A549 (cell line): ENCODE data around the gene TMEM250. TPM values are rescaled to one million over a fixed set of nuclear protein-coding genes. Genes with fewer than 3 reads are reported as not detected.

Source experiments
- ATAC-seq, 2 experiments: fragments of 200-7000 bp in 1 of 2; fragments of >200 bp in 1 of 2; cut with Nextera tagmentation in 1 of 2; cut with Tn5 transposase in 1 of 2; 3 replicates each; pipeline versions ENCODE4 v1.8.0 to v1.9.1; 2018 to 2020; ENCODE audit warnings: mild to moderate bottlenecking in 1 of 2, moderate library complexity in 1 of 2
- CTCF ChIA-PET: fragments of 300-600 bp; sonication (Branson Sonifier 250); formaldehyde crosslinking; extraction: SDS; loops from one replicate; lab custom pipeline; 2021; ENCODE audit warnings: antibody characterized with exemption, inconsistent platforms; lab: Yijun Ruan, JAX
- POLR2A ChIA-PET: fragments of 350-600 bp; formaldehyde crosslinking; extraction: SDS; loops from one replicate; lab custom pipeline; 2021; ENCODE audit warnings: antibody characterized with exemption, inconsistent platforms; lab: Yijun Ruan, JAX
- DNase-seq, 2 experiments: peaks; one replicate each; pipeline versions ENCODE4 v3.0.0 to v3.0.0-alpha.2; 2011 to 2016; ENCODE audit warnings: low read depth in 1 of 2, low spot score in 1 of 2
- FAIRE-seq: peaks from 2 replicates; lab custom pipeline; 2011; peaks lifted over from hg19 to GRCh38; lab: Jason Lieb, UNC
- H3K27ac ChIP-seq, 2 experiments: fragments of >200 bp; sonication (Bioruptor Twin); formaldehyde crosslinking; 3 replicates each; pipeline ENCODE4 v1.5.1; 2016 to 2017
- H3K4me1 ChIP-seq: fragments of >200 bp; sonication (Bioruptor Twin); formaldehyde crosslinking; 3 replicates; pipeline ENCODE4 v1.6.1; 2016
- H3K4me2 ChIP-seq: fragments of >200 bp; sonication (Bioruptor Twin); formaldehyde crosslinking; 3 replicates; pipeline ENCODE4 v1.6.1; 2016
- H3K4me3 ChIP-seq: fragments of >200 bp; sonication (Bioruptor Twin); formaldehyde crosslinking; 3 replicates; pipeline ENCODE4 v1.5.1; 2016
- H3K9me3 ChIP-seq: fragments of >200 bp; sonication (Bioruptor Twin); formaldehyde crosslinking; 3 replicates; pipeline ENCODE4 v1.6.1; 2016
- CBX8 ChIP-seq: fragments of 200-600 bp; sonication (generic); IDR thresholded peaks from 2 replicates; pipeline ENCODE4 v1.6.1; 2016
- CTCF ChIP-seq: fragments of >200 bp; sonication (Bioruptor Twin); formaldehyde crosslinking; IDR thresholded peaks from 3 replicates; pipeline ENCODE4 v1.5.1; 2016
- EHF ChIP-seq: fragments of 250-450 bp; sonication (Bioruptor Pico); IDR thresholded peaks from 2 replicates; pipeline ENCODE4 v1.5.0; 2020; ENCODE audit warnings: mild to moderate bottlenecking
- EHMT2 ChIP-seq: fragments of 200-600 bp; sonication (generic); IDR thresholded peaks from 2 replicates; pipeline ENCODE4 v1.6.1; 2016; ENCODE audit warnings: antibody characterized with exemption, low read depth, mild to moderate bottlenecking, moderate library complexity
- ELK1 ChIP-seq: fragments of 150-350 bp; IDR thresholded peaks from 2 replicates; pipeline ENCODE4 v1.6.1; 2014; ENCODE audit warnings: low read depth, mild to moderate bottlenecking, low read length
- EP300 ChIP-seq, 2 experiments: fragments of >200 bp; sonication (Bioruptor Twin); formaldehyde crosslinking; IDR thresholded peaks; 2 replicates in 1 of 2; 3 replicates in 1 of 2; pipeline ENCODE4 v1.6.1; 2016 to 2017
- ESRRA ChIP-seq: fragments of 150-350 bp; IDR thresholded peaks from 2 replicates; pipeline ENCODE4 v1.6.1; 2014; ENCODE audit warnings: mild to moderate bottlenecking, low read length, borderline replicate concordance
- GATA3 ChIP-seq: IDR thresholded peaks from 2 replicates; pipeline ENCODE4 v1.6.1; 2012; ENCODE audit warnings: borderline replicate concordance
- HDAC2 ChIP-seq: fragments of 200-600 bp; sonication (generic); IDR thresholded peaks from 2 replicates; pipeline ENCODE4 v1.6.1; 2016
- HOXA7 ChIP-seq: fragments of 250-450 bp; sonication (Bioruptor Pico); IDR thresholded peaks from 2 replicates; pipeline ENCODE4 v1.5.0; 2020; ENCODE audit warnings: mild to moderate bottlenecking, moderate library complexity
- HOXB13 ChIP-seq: fragments of 250-450 bp; sonication (Bioruptor Pico); IDR thresholded peaks from 2 replicates; pipeline ENCODE4 v1.5.0; 2020; ENCODE audit warnings: low read depth, mild to moderate bottlenecking, moderate library complexity
- JUN ChIP-seq, 2 experiments: fragments of >200 bp; sonication (Bioruptor Twin); formaldehyde crosslinking; IDR thresholded peaks; 2 replicates in 1 of 2; 3 replicates in 1 of 2; pipeline ENCODE4 v1.6.1; 2016 to 2017
- JUNB ChIP-seq: fragments of >200 bp; sonication (Bioruptor Twin); formaldehyde crosslinking; IDR thresholded peaks from 2 replicates; pipeline ENCODE4 v1.6.1; 2016
- KDM5A ChIP-seq: fragments of 200-600 bp; sonication (generic); IDR thresholded peaks from 2 replicates; pipeline ENCODE4 v1.6.1; 2016; ENCODE audit warnings: antibody characterized with exemption, mild to moderate bottlenecking
- MAZ ChIP-seq: fragments of 150-350 bp; IDR thresholded peaks from 2 replicates; pipeline ENCODE4 v1.6.1; 2014; ENCODE audit warnings: antibody characterized with exemption, low read depth, low read length, borderline replicate concordance
- MYC ChIP-seq: IDR thresholded peaks from 2 replicates; pipeline ENCODE4 v1.6.1; 2012; ENCODE audit warnings: mild to moderate bottlenecking, inconsistent platforms, low read length, improper control_type of control experiment, borderline replicate concordance
- PHF8 ChIP-seq: fragments of 200-600 bp; sonication (generic); IDR thresholded peaks from 2 replicates; pipeline ENCODE4 v1.6.1; 2016; ENCODE audit warnings: low read depth, mild to moderate bottlenecking, antibody characterized with exemption, moderate library complexity, borderline replicate concordance
- POLR2A ChIP-seq: IDR thresholded peaks from 2 replicates; pipeline ENCODE4 v1.6.1; 2012; ENCODE audit warnings: mild to moderate bottlenecking, low read length
- RAD21 ChIP-seq, 2 experiments: fragments of >200 bp in 1 of 2; sonication (Bioruptor Twin) in 1 of 2; formaldehyde crosslinking in 1 of 2; IDR thresholded peaks in 1 of 2; conservative IDR thresholded peaks in 1 of 2; 2 replicates in 1 of 2; 3 replicates in 1 of 2; pipeline ENCODE4 v1.6.1; 2012 to 2018; ENCODE audit warnings: inconsistent platforms in 1 of 2
- RNF2 ChIP-seq: fragments of 200-600 bp; sonication (generic); IDR thresholded peaks from 2 replicates; pipeline ENCODE4 v1.6.1; 2016; ENCODE audit warnings: low read depth, mild to moderate bottlenecking, antibody characterized with exemption, moderate library complexity, borderline replicate concordance
- SREBF2 ChIP-seq: fragments of 450-650 bp; IDR thresholded peaks from 2 replicates; pipeline ENCODE4 v1.6.1; 2014; ENCODE audit warnings: mild to moderate bottlenecking, moderate library complexity
- TP53 ChIP-seq: fragments of 250-450 bp; sonication (Bioruptor Pico); IDR thresholded peaks from 2 replicates; pipeline ENCODE4 v1.5.0; 2021; ENCODE audit warnings: mild to moderate bottlenecking, moderate library complexity
- ZC3H11A ChIP-seq: fragments of 450-650 bp; IDR thresholded peaks from 2 replicates; pipeline ENCODE4 v1.6.1; 2014; ENCODE audit warnings: antibody characterized with exemption, mild to moderate bottlenecking
- ZSCAN20 ChIP-seq: fragments of 250-450 bp; sonication (Bioruptor Pico); IDR thresholded peaks from 2 replicates; pipeline ENCODE4 v1.8.0; 2022; ENCODE audit warnings: mild to moderate bottlenecking, moderate library complexity
- WGBS: methylation state at CpG from one replicate; pipeline ENCODE4 v1.1.6; 2017; ENCODE audit errors: missing lambda C conversion rate; 5-methylcytosine and 5-hydroxymethylcytosine counted together
- polyA plus RNA-seq, 4 experiments: library from polyadenylated mRNA; depleted of rRNA in 3 of 4; stranded (reverse); fragments of >200 nt; fragmentation: RNase III in 1 of 4; extraction: RNeasy Plus Mini Kit Qiagen cat#74134 plus additional on column Dnase treatment in 1 of 4; gene quantifications; 2 replicates in 3 of 4; 3 replicates in 1 of 4; pipeline ENCODE4 v1.2.3, GENCODE V29; 2011 to 2017

TMEM250 gene
- polyA plus RNA-seq, 2 of the 4 experiments (the other 2 are of a cell fraction): 13.0 to 35.2 TPM

GRCh38 chr9:136075134-136075841 is 43.4 kb downstream of the TMEM250 start (continued):
- TF ChIP-seq EHMT2 (no peak), HDAC2 (no peak), JUN (IDR thresholded peaks at IDR 0.05) (no peak), EHF (CRISPR knock-in tag) (no peak), EP300 (IDR thresholded peaks at IDR 0.05) (no peak), HOXA7 (CRISPR knock-in tag) (no peak), RAD21 (conservative IDR thresholded peaks at IDR 0.05 in 1 of 2, IDR thresholded peaks at IDR 0.05 in 1 of 2) (no peak)
- TF ChIP-seq, all 56 proteins: peak for 0

GRCh38 chr9:136074706-136075105 is 44.0 kb downstream of the TMEM250 start:
- TF ChIP-seq HOXB13 (CRISPR knock-in tag) (no peak), PHF8 (no peak), JUN (IDR thresholded peaks at IDR 0.05) (no peak), CBX8 (no peak), MAZ (no peak), KDM5A (no peak), ZSCAN20 (CRISPR knock-in tag) (no peak), CTCF (no peak), ESRRA (no peak), TP53 (CRISPR knock-in tag) (no peak), MYC (no peak), JUNB (no peak), ELK1 (no peak), EHMT2 (no peak), RAD21 (conservative IDR thresholded peaks at IDR 0.05 in 1 of 2, IDR thresholded peaks at IDR 0.05 in 1 of 2) (no peak), GATA3 (no peak), SREBF2 (no peak), POLR2A (no peak), ZC3H11A (no peak), RNF2 (no peak)
- ChIA-PET CTCF (interaction anchor here (0.7 to 1.8 kb wide), 3 partner anchors 19 to 48 kb away, joined by 3 to 4 read pairs (median 3); no protein-coding TSS in a partner anchor), POLR2A (no interaction called here)
- Histone ChIP-seq H3K4me1 (peaks cover 19% of the 10 kb centered on the region), H3K4me3 (no peak overlapping the region), H3K27ac (no peak overlapping the region), H3K4me2 (no peak overlapping the region), H3K9me3 (no peaks in the 10 kb centered on the region)
- FAIRE-seq (no peak), DNase-seq (no peak), ATAC-seq (no peak)
- WGBS: 92% methylated on average over 28 of the region's 28 CpGs

Other genes with a start within 250 kb of the TMEM250 start
- gene CAMSAP1, start 211.3 kb downstream of the TMEM250 start, polyA plus RNA-seq (2011; rRNA removed): 8.6 and 11.0 TPM in 2 replicates
- 14.6 to 16.6 TPM (median 15.0 TPM) in 3 replicates for gene CAMSAP1, start 211.3 kb downstream of the TMEM250 start, polyA plus RNA-seq (2017; fragmentation: RNase III; extraction: RNeasy Plus Mini Kit Qiagen cat#74134 plus additional on column Dnase treatment)
- 31.5 and 37.6 TPM in 2 replicates for gene UBAC1, start 157.5 kb downstream of the TMEM250 start, polyA plus RNA-seq (2011; rRNA removed)
- gene UBAC1, start 157.5 kb downstream of the TMEM250 start, polyA plus RNA-seq (2017; fragmentation: RNase III; extraction: RNeasy Plus Mini Kit Qiagen cat#74134 plus additional on column Dnase treatment): 28.7 to 30.8 TPM (median 29.8 TPM) in 3 replicates
- gene NACC2, start 23.6 kb downstream of the TMEM250 start, polyA plus RNA-seq (2011; rRNA removed): 12.7 and 16.1 TPM in 2 replicates
- 28.4 to 29.5 TPM (median 29.2 TPM) in 3 replicates for gene NACC2, start 23.6 kb downstream of the TMEM250 start, polyA plus RNA-seq (2017; fragmentation: RNase III; extraction: RNeasy Plus Mini Kit Qiagen cat#74134 plus additional on column Dnase treatment)
- gene LHX3, start 86.3 kb upstream of the TMEM250 start, polyA plus RNA-seq (2011; rRNA removed): 0.03 and 0.04 TPM in 2 replicates
- 0.03 to 0.04 TPM in 2 of 3 replicates, not detected in the other for gene LHX3, start 86.3 kb upstream of the TMEM250 start, polyA plus RNA-seq (2017; fragmentation: RNase III; extraction: RNeasy Plus Mini Kit Qiagen cat#74134 plus additional on column Dnase treatment)
- 29.5 and 30.2 TPM in 2 replicates for gene QSOX2, start 126.9 kb upstream of the TMEM250 start, polyA plus RNA-seq (2011; rRNA removed)
- 22.3 to 23.0 TPM (median 22.9 TPM) in 3 replicates for gene QSOX2, start 126.9 kb upstream of the TMEM250 start, polyA plus RNA-seq (2017; fragmentation: RNase III; extraction: RNeasy Plus Mini Kit Qiagen cat#74134 plus additional on column Dnase treatment)
- gene CCDC187, start 185.2 kb upstream of the TMEM250 start, polyA plus RNA-seq (2011; rRNA removed): under 0.01 and 0.03 TPM in 2 replicates
- gene CCDC187, start 185.2 kb upstream of the TMEM250 start, polyA plus RNA-seq (2017; fragmentation: RNase III; extraction: RNeasy Plus Mini Kit Qiagen cat#74134 plus additional on column Dnase treatment): 0.03 TPM in 1 of 3 replicates, not detected in the others
- gene GPSM1, start 208.7 kb upstream of the TMEM250 start, polyA plus RNA-seq (2011; rRNA removed): 2.1 TPM in 2 replicates
- 8.2 to 9.9 TPM (median 8.8 TPM) in 3 replicates for gene GPSM1, start 208.7 kb upstream of the TMEM250 start, polyA plus RNA-seq (2017; fragmentation: RNase III; extraction: RNeasy Plus Mini Kit Qiagen cat#74134 plus additional on column Dnase treatment)
- 5.1 and 8.0 TPM in 2 replicates for gene DNLZ, start 244.9 kb upstream of the TMEM250 start, polyA plus RNA-seq (2011; rRNA removed)
- gene DNLZ, start 244.9 kb upstream of the TMEM250 start, polyA plus RNA-seq (2017; fragmentation: RNase III; extraction: RNeasy Plus Mini Kit Qiagen cat#74134 plus additional on column Dnase treatment): 19.0 to 19.9 TPM (median 19.1 TPM) in 3 replicates